Peyer's patch (tissue), 4 donors: ENCODE results near the gene KCNK2.

Experiments used
- POLR2A ChIP-seq, 2 donors: fragments of 450-650 bp; IDR thresholded peaks; one replicate each; pipeline ENCODE4 v1.5.1; 2017; ENCODE audit warnings: antibody characterized with exemption in 2 of 2, mild to moderate bottlenecking in 2 of 2, moderate library complexity in 2 of 2
- TF ChIP-seq, protein P1 (sequence below), 6 experiments: fragments of 450-650 bp in 4 of 6; fragments of 200-600 bp in 2 of 6; sonication (generic) in 1 of 6; IDR thresholded peaks; one replicate each; pipeline ENCODE4 v1.5.1; 2017 to 2019; ENCODE audit warnings: antibody characterized with exemption in 6 of 6, mild to moderate bottlenecking in 3 of 6, moderate library complexity in 1 of 6

GRCh38 chr1:215071078-215071477 is 11.5 kb upstream of the KCNK2 start:
- TF ChIP-seq, protein P1, sequence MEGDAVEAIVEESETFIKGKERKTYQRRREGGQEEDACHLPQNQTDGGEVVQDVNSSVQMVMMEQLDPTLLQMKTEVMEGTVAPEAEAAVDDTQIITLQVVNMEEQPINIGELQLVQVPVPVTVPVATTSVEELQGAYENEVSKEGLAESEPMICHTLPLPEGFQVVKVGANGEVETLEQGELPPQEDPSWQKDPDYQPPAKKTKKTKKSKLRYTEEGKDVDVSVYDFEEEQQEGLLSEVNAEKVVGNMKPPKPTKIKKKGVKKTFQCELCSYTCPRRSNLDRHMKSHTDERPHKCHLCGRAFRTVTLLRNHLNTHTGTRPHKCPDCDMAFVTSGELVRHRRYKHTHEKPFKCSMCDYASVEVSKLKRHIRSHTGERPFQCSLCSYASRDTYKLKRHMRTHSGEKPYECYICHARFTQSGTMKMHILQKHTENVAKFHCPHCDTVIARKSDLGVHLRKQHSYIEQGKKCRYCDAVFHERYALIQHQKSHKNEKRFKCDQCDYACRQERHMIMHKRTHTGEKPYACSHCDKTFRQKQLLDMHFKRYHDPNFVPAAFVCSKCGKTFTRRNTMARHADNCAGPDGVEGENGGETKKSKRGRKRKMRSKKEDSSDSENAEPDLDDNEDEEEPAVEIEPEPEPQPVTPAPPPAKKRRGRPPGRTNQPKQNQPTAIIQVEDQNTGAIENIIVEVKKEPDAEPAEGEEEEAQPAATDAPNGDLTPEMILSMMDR (IDR thresholded peaks at IDR 0.05), result no peak
- TF ChIP-seq POLR2A (IDR thresholded peaks at IDR 0.05), result no peak
